ENCODE data around the gene HS2ST1. TPM values are rescaled to one million over a fixed set of nuclear protein-coding genes. Genes with fewer than 3 reads are reported as not detected.

Gene HS2ST1
- total RNA-seq, 4 donors from 2014 or later: 4.6 to 53.5 (median 15.5) TPM

GRCh38 chr1:87111659-87112371 is 197.4 kb downstream of the HS2ST1 start:
- no peak for DNase-seq
- intact Hi-C loops (cut with DNase I; ENCODE audit: low total_unique reads): no loop called here
- no peak overlapping the region for H3K27ac ChIP-seq
- TF ChIP-seq CTCF (IDR thresholded peaks at IDR 0.05): no peak
- no peak for TF ChIP-seq POLR2A (IDR thresholded peaks at IDR 0.05)
- no peaks in the 10 kb centered on the region for H3K9me3 ChIP-seq
- no peaks in the 10 kb centered on the region for H3K4me1 ChIP-seq
- no peak overlapping the region for H3K4me3 ChIP-seq
- no peaks in the 10 kb centered on the region for H3K36me3 ChIP-seq
- no peaks in the 10 kb centered on the region for H3K27me3 ChIP-seq

DNA sequence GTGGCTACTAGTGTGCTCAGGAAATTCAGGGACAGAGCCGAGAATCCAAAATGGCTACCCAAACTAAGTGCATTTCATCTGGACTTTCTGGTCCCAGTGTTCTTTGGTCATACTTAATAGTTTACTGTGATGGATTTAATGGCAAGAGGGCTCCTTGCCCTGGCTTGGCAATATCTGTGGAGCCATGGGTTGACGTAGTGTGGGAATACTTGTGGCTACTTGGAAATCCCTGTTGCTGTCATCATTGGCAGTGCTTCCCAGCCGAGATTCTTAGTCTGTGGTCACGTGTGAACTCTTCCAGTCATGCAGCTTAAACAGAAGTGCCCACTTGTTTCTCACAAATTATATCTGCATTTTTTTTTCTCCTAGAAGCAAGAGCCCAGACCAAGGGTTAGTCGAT is 198.9 kb downstream of the HS2ST1 start:
- Histone ChIP-seq H3K9me3 (no peaks in the 10 kb centered on the region), H3K27me3 (no peaks in the 10 kb centered on the region), H3K4me1 (no peaks in the 10 kb centered on the region), H3K27ac (no peak overlapping the region), H3K36me3 (no peaks in the 10 kb centered on the region), H3K4me3 (no peak overlapping the region)
- DNase-seq: no peak
- intact Hi-C loops (cut with DNase I; ENCODE audit: low total_unique reads): no loop called here
- TF ChIP-seq CTCF (IDR thresholded peaks at IDR 0.05): no peak
- no peak for TF ChIP-seq POLR2A (IDR thresholded peaks at IDR 0.05)

DNA sequence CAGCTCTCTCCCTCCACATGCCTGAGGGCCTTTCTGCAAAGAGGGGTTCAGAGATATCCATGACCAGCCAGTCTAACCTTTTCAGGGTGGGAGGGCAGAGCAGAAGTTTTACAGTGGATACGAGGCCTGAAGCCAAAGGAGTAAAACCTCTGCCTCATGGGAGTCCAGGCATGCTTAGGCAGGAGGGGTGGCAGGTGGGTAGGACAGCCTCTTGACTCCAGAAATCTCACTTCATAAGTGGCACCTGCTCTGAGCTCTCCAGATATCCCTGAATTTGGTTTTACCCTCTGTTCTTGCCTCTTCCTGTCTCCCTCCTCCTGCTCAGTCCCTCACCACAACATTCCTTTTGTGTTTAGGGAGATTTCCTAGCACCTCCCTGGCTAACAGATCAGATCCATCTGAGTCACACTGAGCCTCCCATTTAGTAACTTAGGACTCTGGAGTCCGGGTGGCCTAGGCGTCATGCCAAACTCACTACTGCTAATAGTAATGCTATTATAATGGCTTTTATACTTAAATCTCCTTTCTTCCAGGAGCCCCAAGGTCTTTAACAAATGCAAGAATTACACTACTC is 201.0 kb downstream of the HS2ST1 start:
- Histone ChIP-seq H3K4me1 (no peaks in the 10 kb centered on the region), H3K36me3 (no peaks in the 10 kb centered on the region), H3K27me3 (no peaks in the 10 kb centered on the region), H3K4me3 (no peak overlapping the region), H3K9me3 (no peaks in the 10 kb centered on the region), H3K27ac (no peak overlapping the region)
- intact Hi-C loops (cut with DNase I; ENCODE audit: low total_unique reads): no loop called here
- TF ChIP-seq CTCF (IDR thresholded peaks at IDR 0.05): no peak
- TF ChIP-seq POLR2A (IDR thresholded peaks at IDR 0.05): no peak
- DNase-seq: no peak

- Histone ChIP-seq H3K9me3 (no peaks in the 10 kb centered on the region), H3K27ac (no peak overlapping the region), H3K4me1 (no peaks in the 10 kb centered on the region), H3K36me3 (no peaks in the 10 kb centered on the region), H3K4me3 (no peak overlapping the region), H3K27me3 (no peaks in the 10 kb centered on the region)
- TF ChIP-seq POLR2A (IDR thresholded peaks at IDR 0.05) (no peak), CTCF (IDR thresholded peaks at IDR 0.05) (no peak)
- intact Hi-C loops (cut with DNase I; ENCODE audit: low total_unique reads): no loop called here
- DNase-seq: no peak
Observed at GRCh38 chr1:87115891-87116290, 201.5 kb downstream of the HS2ST1 start.

DNA sequence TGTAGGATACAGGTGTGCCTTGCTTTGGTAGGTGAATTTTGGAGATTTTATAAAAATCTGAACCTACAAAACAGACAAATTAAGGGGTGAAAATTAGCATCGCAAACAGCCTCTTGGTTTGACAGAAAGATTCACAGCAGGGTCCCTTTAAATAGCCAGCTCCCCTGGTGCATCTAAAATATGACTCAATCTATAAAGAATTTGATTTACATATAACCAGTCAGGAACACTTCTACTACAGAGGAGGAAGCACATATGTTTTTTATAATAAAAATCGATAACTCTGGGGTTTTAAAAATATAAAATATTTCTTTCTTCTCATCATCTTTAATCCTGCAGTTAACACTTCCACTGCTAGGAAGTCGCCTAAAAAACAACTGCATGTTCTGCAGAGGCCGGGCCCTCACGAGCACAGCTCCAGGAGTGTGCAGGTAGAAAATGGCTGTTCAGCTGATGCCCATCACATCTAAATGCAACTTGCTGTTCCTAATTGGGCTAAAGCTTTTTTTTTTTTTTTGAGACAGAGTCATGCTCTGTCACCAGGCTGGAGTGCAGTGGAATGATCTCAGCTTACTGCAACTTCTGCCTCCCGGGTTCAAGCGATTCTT is 203.4 kb downstream of the HS2ST1 start:
- Histone ChIP-seq H3K9me3 (no peaks in the 10 kb centered on the region), H3K4me1 (no peaks in the 10 kb centered on the region), H3K36me3 (no peaks in the 10 kb centered on the region), H3K27me3 (no peaks in the 10 kb centered on the region), H3K27ac (no peak overlapping the region), H3K4me3 (no peak overlapping the region)
- intact Hi-C loops (cut with DNase I; ENCODE audit: low total_unique reads): no loop called here
- no peak for DNase-seq
- TF ChIP-seq CTCF (IDR thresholded peaks at IDR 0.05) (no peak), POLR2A (IDR thresholded peaks at IDR 0.05) (no peak)

All from uterus (tissue), 4 donors.